SK-N-SH (cell line): ENCODE measurements around the gene APC. TPM values are rescaled to one million over a fixed set of nuclear protein-coding genes. Genes with fewer than 3 reads are reported as not detected.

Experiments
- CTCF ChIA-PET: fragments of 300-600, 350-600 bp; formaldehyde crosslinking; extraction: SDS; loops from one replicate; lab custom pipeline; 2021; lab: Yijun Ruan, JAX
- POLR2A ChIA-PET: fragments of 350-600 bp; sonication (Branson Sonifier 250); formaldehyde crosslinking; extraction: SDS; loops from one replicate; lab custom pipeline; 2020; ENCODE audit warnings: antibody characterized with exemption, inconsistent platforms; lab: Yijun Ruan, JAX
- DNase-seq: peaks from one replicate; pipeline ENCODE4 v3.0.0; 2012
- H2AFZ ChIP-seq: fragments of 200-600 bp; sonication (generic); 2 replicates; pipeline ENCODE4 v1.8.1; 2016; ENCODE audit warnings: antibody characterized with exemption, mild to moderate bottlenecking, low read depth
- H3F3A ChIP-seq: fragments of 200-600 bp; sonication (generic); replicated peaks from 2 replicates; pipeline ENCODE3; 2016; ENCODE audit warnings: antibody characterized with exemption, mild to moderate bottlenecking; ENCODE audit not compliant: insufficient read depth
- H3K27ac ChIP-seq, 2 experiments: fragments of 200-500 bp in 1 of 2; fragments of 200-600 bp in 1 of 2; sonication (Bioruptor generic) in 1 of 2; sonication (generic), shearing (Covaris generic) in 1 of 2; 2 replicates each; pipeline versions ENCODE4 v1.5.1 to v1.6.1; 2014 to 2016; ENCODE audit warnings: low read depth in 2 of 2, inconsistent platforms in 1 of 2, low read length in 1 of 2, mild to moderate bottlenecking in 1 of 2, mixed read lengths in 1 of 2
- H3K27me3 ChIP-seq: fragments of 200-600 bp; sonication (generic), shearing (Covaris generic); 2 replicates; pipeline ENCODE4 v1.6.1; 2016; ENCODE audit warnings: mixed run types; ENCODE audit not compliant: insufficient read depth
- H3K36me3 ChIP-seq, 2 experiments: fragments of 200-500 bp in 1 of 2; fragments of 200-600 bp in 1 of 2; sonication (Bioruptor generic) in 1 of 2; sonication (generic) in 1 of 2; replicated peaks in 1 of 2; 2 replicates each; pipeline versions ENCODE3 to v1.5.1; 2014 to 2016; ENCODE audit warnings: low read length in 1 of 2, mild to moderate bottlenecking in 1 of 2; ENCODE audit not compliant: insufficient read depth in 2 of 2, control insufficient read depth in 1 of 2
- H3K4me1 ChIP-seq, 2 experiments: fragments of 200-500 bp in 1 of 2; fragments of 200-600 bp in 1 of 2; sonication (Bioruptor generic) in 1 of 2; sonication (generic), shearing (Covaris generic) in 1 of 2; 2 replicates each; pipeline versions ENCODE4 v1.5.1 to v1.6.1; 2014 to 2016; ENCODE audit warnings: low read depth in 1 of 2, low read length in 1 of 2, mixed run types in 1 of 2; ENCODE audit not compliant: insufficient read depth in 2 of 2, control insufficient read depth in 1 of 2
- H3K4me2 ChIP-seq: fragments of 200-600 bp; sonication (generic), shearing (Covaris generic); 2 replicates; pipeline ENCODE4 v1.6.1; 2017; ENCODE audit warnings: mixed run types
- H3K4me3 ChIP-seq, 2 experiments: fragments of 200-500 bp in 1 of 2; fragments of 200-600 bp in 1 of 2; sonication (Bioruptor generic) in 1 of 2; sonication (generic), shearing (Covaris generic) in 1 of 2; 2 replicates each; pipeline versions ENCODE4 v1.5.1 to v1.8.1; 2014 to 2016; ENCODE audit warnings: low read depth in 2 of 2, inconsistent platforms in 1 of 2, low read length in 1 of 2, mild to moderate bottlenecking in 1 of 2, mixed read lengths in 1 of 2, moderate library complexity in 1 of 2
- H3K79me2 ChIP-seq: fragments of 200-600 bp; sonication (generic); 2 replicates; pipeline ENCODE4 v1.8.1; 2017; ENCODE audit warnings: mild to moderate bottlenecking; ENCODE audit not compliant: insufficient read depth
- H3K9ac ChIP-seq: fragments of 200-600 bp; sonication (generic); 2 replicates; pipeline ENCODE4 v1.6.1; 2017; ENCODE audit warnings: mixed run types
- H3K9me2 ChIP-seq: fragments of 200-600 bp; sonication (generic); 2 replicates; pipeline ENCODE4 v1.6.1; 2017; ENCODE audit warnings: mixed run types
- H3K9me3 ChIP-seq: fragments of 200-600 bp; sonication (generic); 2 replicates; pipeline ENCODE4 v1.6.1; 2017; ENCODE audit warnings: mixed run types, mild to moderate bottlenecking, moderate library complexity
- H4K20me1 ChIP-seq: fragments of 200-600 bp; sonication (generic); 2 replicates; pipeline ENCODE4 v1.6.1; 2017; ENCODE audit warnings: mild to moderate bottlenecking, mixed run types; ENCODE audit not compliant: insufficient read depth
- CTCF ChIP-seq: fragments of 200-600 bp; sonication (generic); IDR thresholded peaks from 2 replicates; pipeline ENCODE4 v1.6.1; 2017; ENCODE audit warnings: antibody characterized with exemption, mild to moderate bottlenecking, moderate library complexity
- ELF1 ChIP-seq: IDR thresholded peaks from 2 replicates; pipeline ENCODE4 v1.4.0; 2012
- EP300 ChIP-seq, 2 experiments: IDR thresholded peaks; 2 replicates each; pipeline versions ENCODE4 v1.4.0 to v1.6.1; 2012; ENCODE audit warnings: borderline replicate concordance in 1 of 2, low read depth in 1 of 2, low read length in 1 of 2
- EZH2phosphoT487 ChIP-seq: fragments of 200-600 bp; sonication (generic); IDR thresholded peaks from 2 replicates; pipeline ENCODE4 v1.6.1; 2017; ENCODE audit warnings: low read depth, mixed run types, mild to moderate bottlenecking, antibody characterized with exemption, moderate library complexity, borderline replicate concordance
- FOSL2 ChIP-seq: IDR thresholded peaks from 2 replicates; pipeline ENCODE4 v1.4.0; 2012; ENCODE audit warnings: low read depth, mild to moderate bottlenecking, moderate library complexity, borderline replicate concordance
- FOXJ3 ChIP-seq: sonication (generic); formaldehyde crosslinking; IDR thresholded peaks from 2 replicates; pipeline ENCODE4 v1.5.1; 2020; ENCODE audit warnings: mild to moderate bottlenecking, missing genetic modification reagents
- FOXM1 ChIP-seq: IDR thresholded peaks from 2 replicates; pipeline ENCODE4 v1.4.0; 2012; ENCODE audit warnings: low read depth, mild to moderate bottlenecking
- GABPA ChIP-seq: IDR thresholded peaks from 2 replicates; pipeline ENCODE4 v1.4.0; 2012; ENCODE audit warnings: low read depth, mild to moderate bottlenecking
- GATA2 ChIP-seq: sonication (generic); formaldehyde crosslinking; IDR thresholded peaks from 2 replicates; pipeline ENCODE4 v1.5.0; 2020; ENCODE audit warnings: mild to moderate bottlenecking, missing genetic modification reagents
- MAX ChIP-seq: IDR thresholded peaks from 2 replicates; pipeline ENCODE4 v1.4.0; 2012; ENCODE audit warnings: low read depth
- POLR2AphosphoS5 ChIP-seq: IDR thresholded peaks from 2 replicates; pipeline ENCODE4 v1.6.1; 2012; ENCODE audit warnings: low read depth, low read length
- SIN3A ChIP-seq: IDR thresholded peaks from 2 replicates; pipeline ENCODE4 v1.6.1; 2012; ENCODE audit warnings: low read depth, mild to moderate bottlenecking, low read length, moderate library complexity, borderline replicate concordance
- TAF1 ChIP-seq: IDR thresholded peaks from 2 replicates; pipeline ENCODE4 v1.6.1; 2012; ENCODE audit warnings: low read depth, mild to moderate bottlenecking, low read length, moderate library complexity, borderline replicate concordance
- TCF12 ChIP-seq: IDR thresholded peaks from 2 replicates; pipeline ENCODE4 v1.4.0; 2012
- TEAD4 ChIP-seq: IDR thresholded peaks from 2 replicates; pipeline ENCODE4 v1.4.0; 2012; ENCODE audit warnings: mild to moderate bottlenecking, borderline replicate concordance; ENCODE audit not compliant: insufficient read depth
- USF1 ChIP-seq: IDR thresholded peaks from 2 replicates; pipeline ENCODE4 v1.4.0; 2012; ENCODE audit warnings: low read depth, borderline replicate concordance
- USF2 ChIP-seq: fragments of 150-350 bp; IDR thresholded peaks from 2 replicates; pipeline ENCODE4 v1.6.1; 2017; ENCODE audit warnings: antibody characterized with exemption, low read length, low read depth, borderline replicate concordance
- YY1 ChIP-seq: IDR thresholded peaks from 2 replicates; pipeline ENCODE4 v1.4.0; 2012; ENCODE audit warnings: low read depth, mild to moderate bottlenecking
- ZBTB33 ChIP-seq: IDR thresholded peaks from 2 replicates; pipeline ENCODE4 v1.4.0; 2012; ENCODE audit warnings: low read depth, borderline replicate concordance
- WGBS: methylation state at CpG from one replicate; pipeline ENCODE4 v1.1.6; 2017; ENCODE audit warnings: low lambda C conversion rate; 5-methylcytosine and 5-hydroxymethylcytosine counted together
- polyA plus RNA-seq, 3 experiments: library from polyadenylated mRNA; depleted of rRNA; stranded (reverse); fragments of >200 nt; gene quantifications; 2 replicates each; pipeline ENCODE4 v1.2.3, GENCODE V29; 2012

Gene APC
- polyA plus RNA-seq, 1 of the 3 experiments (the other 2 are of a cell fraction), result 5.1 TPM

- TF ChIP-seq FOSL2 (no peak), EZH2phosphoT487 (no peak)
Measured at GRCh38 chr5:112866739-112867138, 129.1 kb downstream of the APC start (continued).

GRCh38 chr5:112867411-112867810 lies 129.7 kb downstream of the APC start:
- H3K36me3 ChIP-seq, result peaks cover 57 to 86% of the 10 kb centered on the region in 2 experiments
- POLR2A ChIA-PET, result no interaction called here

More at GRCh38 chr5:112867411-112867810, 129.7 kb downstream of the APC start:
- CTCF ChIA-PET, result interaction anchor here (1.5 kb wide), 1 partner anchor 19 kb away, joined by 4 read pairs; no protein-coding TSS in a partner anchor
- peaks cover 9% of the 10 kb centered on the region for H3F3A ChIP-seq
- WGBS, result 95% methylated on average over 5 of the region's 5 CpGs
- no peak overlapping the region for H2AFZ ChIP-seq
- DNase-seq, result no peak
- H4K20me1 ChIP-seq, result peaks cover 16% of the 10 kb centered on the region
- H3K9me2 ChIP-seq, result no peaks in the 10 kb centered on the region
- no peak overlapping the region for H3K9ac ChIP-seq
- H3K27me3 ChIP-seq, result no peaks in the 10 kb centered on the region
- no peaks in the 10 kb centered on the region for H3K9me3 ChIP-seq
- no peak overlapping the region for H3K4me2 ChIP-seq
- peaks cover 11 to 15% of the 10 kb centered on the region in 2 experiments; a peak in 3 of 4 replicates for H3K4me1 ChIP-seq
- TF ChIP-seq SIN3A (no peak), TAF1 (no peak), USF2 (no peak), ELF1 (no peak), MAX (no peak), GABPA (no peak), CTCF (no peak), FOSL2 (no peak), EP300 (IDR thresholded peaks at IDR 0.05; ENCODE audit: borderline replicate concordance in 1 of 2, low read depth in 1 of 2, low read length in 1 of 2) (no peak), USF1 (no peak), TCF12 (no peak), POLR2AphosphoS5 (no peak), YY1 (no peak), TEAD4 (no peak), FOXM1 (no peak), ZBTB33 (no peak), FOXJ3 (CRISPR knock-in tag) (no peak), GATA2 (CRISPR knock-in tag) (no peak)
- peaks cover 59% of the 10 kb centered on the region for H3K79me2 ChIP-seq
- no peak overlapping the region for H3K4me3 ChIP-seq
- H3K27ac ChIP-seq, result no peak overlapping the region
